GM20431 (cell line): ENCODE measurements around the gene SYP.

ENCODE experiments used
- in situ Hi-C: fragments of 300-500 bp; cut with MseI, MboI; formaldehyde crosslinking; loops from one replicate; pipeline ENCODE4 v1.15.0; 2020; ENCODE audit warnings: low sequenced_read_pairs; ENCODE audit not compliant: unreplicated experiment

Gene SYP

DNA sequence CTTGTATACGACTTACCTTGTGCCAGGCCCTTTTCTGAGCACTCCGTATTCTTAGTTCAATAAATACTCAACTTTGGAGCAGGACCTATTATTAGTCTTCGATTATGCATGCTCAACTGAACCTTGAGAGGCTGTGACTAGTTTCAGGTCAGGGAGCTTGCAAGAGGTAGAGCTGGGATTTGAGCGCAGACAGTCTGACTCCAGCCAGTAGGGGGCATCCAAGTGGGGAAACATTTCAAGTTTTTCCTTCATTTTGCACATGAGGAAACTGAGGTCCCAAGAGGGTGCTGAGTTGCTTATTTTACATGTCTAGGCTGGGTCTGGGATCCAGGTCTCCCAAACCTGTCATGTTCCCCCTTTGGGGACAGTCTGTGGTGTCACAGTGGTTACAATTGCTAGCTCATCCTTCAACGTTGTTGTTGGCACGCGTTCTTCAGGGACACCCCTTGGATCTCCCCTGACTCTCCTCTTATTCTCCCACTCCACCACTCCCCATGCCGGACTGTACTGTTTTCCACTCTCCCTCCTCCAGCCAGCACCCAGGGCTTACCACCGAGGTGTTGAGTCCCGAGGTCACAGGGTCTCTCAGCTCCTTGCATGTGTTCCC lies 7.2 kb downstream of the SYP start:
- in situ Hi-C loops: no loop called here

- in situ Hi-C loops: no loop called here
Measured at GRCh38 chrX:49191574-49192011, 8.4 kb downstream of the SYP start.

DNA sequence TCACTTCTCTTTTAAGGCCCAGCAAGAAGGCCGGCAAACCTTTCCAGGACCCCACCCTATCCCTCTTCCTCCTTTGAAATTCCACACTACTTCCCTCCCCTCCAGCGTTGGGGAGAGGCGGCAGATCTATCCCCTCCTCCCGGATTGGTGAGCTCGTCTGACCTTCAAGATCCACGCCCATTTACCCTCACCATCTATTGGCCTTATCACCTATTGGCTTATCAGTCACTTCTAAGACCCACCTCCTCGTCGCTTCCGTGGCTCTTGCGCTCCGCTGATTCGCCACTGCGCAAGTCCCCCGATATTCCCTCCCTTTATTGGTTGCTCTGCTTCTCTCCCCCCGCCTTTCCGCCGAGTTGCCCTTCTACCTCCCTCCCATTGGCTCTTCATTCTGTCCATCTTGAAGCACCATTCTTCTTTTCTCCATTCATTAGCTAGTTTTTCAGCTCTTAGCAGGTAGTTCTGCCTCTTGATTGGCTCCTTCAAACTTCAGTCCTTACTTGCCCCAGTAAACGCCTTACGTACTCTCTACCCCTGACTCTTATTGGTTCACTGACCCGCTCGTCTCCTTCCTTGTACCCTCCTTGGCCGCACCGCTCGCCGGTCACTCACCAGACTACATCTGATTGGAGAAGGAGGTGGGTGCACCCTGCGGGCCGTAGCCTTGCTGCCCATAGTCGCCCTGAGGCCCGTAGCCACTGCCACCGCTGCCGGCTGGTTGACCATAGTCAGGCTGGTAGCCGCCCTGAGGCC lies 9.0 kb downstream of the SYP start:
- in situ Hi-C loops: no loop called here

DNA sequence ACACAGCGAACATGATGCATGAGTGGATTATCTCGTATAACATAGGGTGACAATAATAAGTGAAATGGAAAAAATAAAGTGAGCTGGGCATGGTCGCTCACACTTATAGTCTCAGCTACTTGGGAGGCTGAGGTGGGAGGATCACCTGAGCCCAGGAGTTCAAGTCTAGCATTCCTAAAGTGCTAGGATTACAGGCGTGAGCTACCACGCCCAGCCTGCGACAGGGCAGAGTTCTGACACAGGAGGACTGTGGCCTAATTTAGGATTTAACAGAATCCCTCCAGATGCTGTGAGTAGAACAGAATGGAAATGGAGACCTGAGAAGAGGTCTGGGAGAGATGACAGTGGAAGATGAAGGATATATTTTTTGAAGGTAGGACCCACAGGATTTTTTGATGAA lies 10.4 kb downstream of the SYP start:
- in situ Hi-C loops: no loop called here

DNA sequence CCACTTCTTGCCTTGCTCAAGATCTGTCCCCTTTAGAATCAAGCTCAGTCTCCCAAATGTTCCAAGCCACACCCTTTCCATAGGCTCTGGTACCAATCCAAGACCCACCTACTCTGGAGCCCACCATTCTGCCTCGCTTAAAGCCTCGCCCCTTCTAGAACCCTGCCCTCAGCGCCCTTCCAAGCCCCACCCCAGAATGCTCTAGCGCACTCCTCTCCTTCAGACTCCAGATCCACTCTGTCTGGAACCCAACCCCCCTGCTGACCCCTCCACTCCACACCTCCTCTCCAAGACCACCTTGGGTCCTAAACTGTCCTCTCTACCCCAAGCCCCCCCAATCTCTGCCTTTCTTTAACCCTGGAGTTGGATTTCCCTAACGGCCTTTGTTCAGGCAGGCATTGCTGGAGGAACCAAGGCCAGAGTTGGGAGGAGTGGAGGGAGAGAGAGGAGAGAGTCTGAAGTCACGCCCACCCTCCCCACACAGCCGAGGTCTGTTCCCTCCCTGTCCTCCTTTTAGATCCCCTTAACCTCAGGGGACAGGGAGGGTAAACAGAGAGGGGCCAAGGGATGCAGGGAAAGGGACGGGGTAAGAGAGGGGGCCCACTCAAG lies 11.4 kb downstream of the SYP start:
- in situ Hi-C loops: no loop called here

- in situ Hi-C loops: no loop called here
Measured at GRCh38 chrX:49187526-49187925, 12.5 kb downstream of the SYP start.

GRCh38 chrX:49187028-49187394 lies 13.0 kb downstream of the SYP start:
- in situ Hi-C loops: no loop called here

- in situ Hi-C loops: no loop called here
Measured at GRCh38 chrX:49186125-49187027, 13.6 kb downstream of the SYP start, which contains the start of gene PRICKLE3. TSS of gene PRICKLE3 (minus strand) at chrX:49186373. CDS start at chrX:49186297, 76 bp downstream.

GRCh38 chrX:49184294-49185281 lies 15.4 kb downstream of the SYP start:
- in situ Hi-C loops: no loop called here

- in situ Hi-C loops: no loop called here
Measured at GRCh38 chrX:49183701-49184281, 16.2 kb downstream of the SYP start.

GRCh38 chrX:49179358-49179757 lies 20.6 kb downstream of the SYP start:
- in situ Hi-C loops: no loop called here

DNA sequence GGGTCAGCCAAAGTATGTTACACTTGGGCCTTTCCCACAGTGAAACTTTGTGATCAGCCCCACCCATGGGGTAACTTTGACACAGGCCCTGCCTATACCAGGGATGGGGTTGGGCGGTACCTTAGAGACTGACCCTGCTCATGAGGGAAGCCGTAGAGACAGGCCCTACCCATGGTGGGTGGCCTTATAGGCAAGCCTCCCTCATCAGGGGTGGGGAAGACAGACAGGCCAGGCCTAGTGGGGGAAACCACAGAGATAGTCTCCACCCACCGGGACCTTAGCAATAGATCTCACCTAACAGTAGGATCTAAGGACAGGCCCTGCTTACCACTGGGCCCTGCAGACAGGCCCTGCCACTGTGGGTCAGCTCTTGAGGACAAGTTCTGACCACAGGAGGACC lies 21.5 kb downstream of the SYP start:
- in situ Hi-C loops: no loop called here

- in situ Hi-C loops: no loop called here
Measured at GRCh38 chrX:49177873-49178480, 22.0 kb downstream of the SYP start.

DNA sequence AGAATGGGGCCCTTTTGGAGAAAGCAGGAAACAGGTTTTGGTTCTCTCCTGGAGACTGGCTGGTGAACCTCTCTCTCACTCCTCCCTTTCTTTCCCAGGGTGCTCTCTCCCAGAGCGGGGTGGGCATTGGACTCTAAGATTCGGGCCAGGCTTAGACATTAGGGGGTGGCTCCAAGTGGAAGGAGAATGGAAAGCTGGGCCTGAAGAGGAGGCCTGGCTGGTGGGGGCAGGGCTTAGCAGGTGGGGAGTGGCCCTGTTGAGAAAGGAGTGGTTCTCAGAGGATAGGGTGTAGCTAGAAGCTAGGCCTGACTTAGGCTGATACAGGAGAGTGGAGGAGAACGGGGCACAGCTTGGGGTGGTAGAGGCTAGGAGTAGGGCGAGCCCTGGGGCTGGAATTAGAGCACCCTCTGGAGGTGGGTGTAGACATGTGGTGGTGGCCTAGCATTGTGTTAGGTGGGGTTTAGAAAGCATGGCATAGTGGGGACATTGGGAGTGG lies 22.6 kb downstream of the SYP start:
- in situ Hi-C loops: no loop called here

DNA sequence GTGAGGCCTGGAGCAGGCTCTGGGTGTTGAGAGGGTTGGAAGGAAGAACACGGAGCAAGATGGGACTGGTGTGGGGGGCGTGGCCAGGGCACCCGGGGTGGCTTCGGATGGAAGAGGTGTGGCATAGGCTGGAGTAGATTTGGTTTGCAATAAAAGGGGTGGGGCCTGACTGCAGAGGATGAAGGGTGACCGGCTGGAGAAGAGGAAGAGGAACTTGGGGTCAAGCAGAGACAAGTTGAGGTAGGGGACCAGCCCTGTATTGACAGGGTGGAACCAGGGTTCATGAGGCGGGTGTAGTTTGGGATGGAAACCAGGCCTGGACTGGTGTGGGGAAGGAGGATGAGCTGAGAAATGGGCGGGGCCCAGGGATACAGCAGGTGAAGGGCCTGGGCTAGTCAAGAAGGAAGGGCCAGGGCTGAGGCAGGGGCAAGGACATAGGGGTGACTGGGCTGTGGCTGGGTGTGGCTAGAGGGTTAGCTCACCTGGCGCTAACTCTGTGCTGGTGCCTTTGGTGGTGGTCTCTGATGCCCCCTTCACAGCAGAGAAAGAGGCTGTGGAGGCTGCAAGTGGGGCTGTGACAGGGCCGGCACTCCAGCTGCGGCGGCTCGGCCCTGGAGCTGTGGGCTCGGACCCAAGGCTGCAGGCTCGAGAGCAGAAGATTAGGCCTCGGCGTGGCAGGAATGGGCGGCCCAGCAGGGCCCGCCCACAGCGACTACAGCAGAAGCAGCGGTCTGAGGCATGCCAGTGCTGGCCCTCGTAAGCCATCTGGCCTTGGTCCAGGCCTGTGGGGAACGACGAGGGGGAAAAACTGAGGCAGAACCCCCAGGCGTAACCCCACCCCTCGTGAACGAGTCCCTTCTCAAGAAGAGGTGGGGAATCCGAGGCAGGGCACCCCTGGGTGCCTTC lies 23.3 kb downstream of the SYP start:
- in situ Hi-C loops: no loop called here

- in situ Hi-C loops: no loop called here
Measured at GRCh38 chrX:49175435-49176274, 24.3 kb downstream of the SYP start.
